PC-3 (cell line): ENCODE results near the gene LGALS7. TPM values are rescaled to one million over a fixed set of nuclear protein-coding genes. Genes with fewer than 3 reads are reported as not detected.
"Not testable (repeated sequence)": the region's sequence is repeated elsewhere in the genome, so short reads cannot be mapped to it uniquely, and the experiment has no call there.

Experiments
- ATAC-seq: fragments of 200-7000 bp; cut with Tn5 transposase; 2 replicates; pipeline ENCODE4 v1.9.1; 2020; ENCODE audit warnings: mild to moderate bottlenecking, moderate library complexity
- BruUV-seq: library from RNA; stranded (reverse); fragments of 400-500 nt; replicated peaks from 2 replicates; lab custom pipeline; 2021; lab: Mats Ljungman, UMichigan
- CTCF ChIA-PET: fragments of 300-600 bp; sonication (Branson Sonifier 250); formaldehyde crosslinking; loops from one replicate; lab custom pipeline; 2022; ENCODE audit warnings: antibody characterized with exemption; lab: Charles Lee
- POLR2A ChIA-PET: fragments of 300-600 bp; sonication (Branson Sonifier 250); formaldehyde crosslinking; loops from one replicate; lab custom pipeline; 2022; ENCODE audit warnings: antibody characterized with exemption; ENCODE audit not compliant: unreplicated experiment; lab: Charles Lee
- DNase-seq: peaks from one replicate; pipeline ENCODE4 v3.0.0-alpha.2; 2015
- H2AFZ ChIP-seq: fragments of 300-600 bp; sonication (generic); 2 replicates; pipeline ENCODE4 v1.6.0; 2016; ENCODE audit warnings: antibody characterized with exemption, low read length
- H3F3A ChIP-seq: fragments of 300-600 bp; sonication (generic); one replicate; pipeline ENCODE4 v1.6.0; 2017; ENCODE audit warnings: antibody characterized with exemption, low read length, control low read depth, mild to moderate bottlenecking; ENCODE audit not compliant: unreplicated experiment
- H3K27ac ChIP-seq: fragments of 300-600 bp; sonication (generic); 2 replicates; pipeline ENCODE4 v1.5.1; 2016; ENCODE audit warnings: mild to moderate bottlenecking, low read length
- H3K27me3 ChIP-seq: fragments of 300-600 bp; sonication (generic); 2 replicates; pipeline ENCODE4 v1.6.1; 2016; ENCODE audit warnings: low read length, mixed read lengths
- H3K36me3 ChIP-seq: fragments of 300-600 bp; sonication (generic); 2 replicates; pipeline ENCODE4 v1.6.1; 2016; ENCODE audit warnings: low read depth, mixed run types, low read length, mixed read lengths
- H3K4me1 ChIP-seq: fragments of 300-600 bp; sonication (generic); 2 replicates; pipeline ENCODE4 v1.5.1; 2016; ENCODE audit warnings: low read length; ENCODE audit not compliant: insufficient read depth
- H3K4me2 ChIP-seq: fragments of 300-600 bp; sonication (generic); 2 replicates; pipeline ENCODE4 v1.6.0; 2016; ENCODE audit warnings: low read length
- H3K4me3 ChIP-seq: fragments of 300-600 bp; sonication (generic); 2 replicates; pipeline ENCODE4 v1.5.1; 2016; ENCODE audit warnings: mild to moderate bottlenecking, low read length, mixed read lengths
- H3K79me2 ChIP-seq: fragments of 300-600 bp; sonication (generic); 2 replicates; pipeline ENCODE4 v1.6.1; 2017; ENCODE audit warnings: low read length, mixed read lengths
- H3K9ac ChIP-seq: fragments of 300-600 bp; sonication (generic); 2 replicates; pipeline ENCODE4 v1.6.0; 2016; ENCODE audit warnings: mild to moderate bottlenecking, low read length
- H3K9me2 ChIP-seq: fragments of 300-600 bp; sonication (generic); replicated peaks from 2 replicates; pipeline ENCODE4 v1.6.1; 2016; ENCODE audit warnings: mixed run types, low read length, mixed read lengths
- H3K9me3 ChIP-seq: fragments of 300-600 bp; sonication (generic); 2 replicates; pipeline ENCODE4 v1.6.1; 2016; ENCODE audit warnings: low read length, mixed read lengths
- H4K20me1 ChIP-seq: fragments of 300-600 bp; sonication (generic); 2 replicates; pipeline ENCODE4 v1.6.1; 2016; ENCODE audit warnings: low read length, mixed read lengths
- CTCF ChIP-seq: fragments of 300-600 bp; sonication (generic); conservative IDR thresholded peaks from 2 replicates; pipeline ENCODE4 v1.5.1; 2017; ENCODE audit warnings: antibody characterized with exemption, low read depth, mild to moderate bottlenecking, low read length
- EZH2 ChIP-seq: fragments of 300-600 bp; sonication (generic); IDR thresholded peaks from one replicate; pipeline ENCODE4 v1.6.1; 2017; ENCODE audit warnings: antibody characterized with exemption, mild to moderate bottlenecking, low read length; ENCODE audit not compliant: unreplicated experiment
- EZH2phosphoT487 ChIP-seq: fragments of 300-600 bp; sonication (generic); IDR thresholded peaks from 2 replicates; pipeline ENCODE4 v1.6.1; 2018; ENCODE audit warnings: mild to moderate bottlenecking, antibody characterized with exemption, low read length, borderline replicate concordance
- intact Hi-C: fragments of 100-400 bp; cut with micrococcal nuclease; formaldehyde crosslinking; loops from 2 replicates; pipeline ENCODE4 v1.9.0; 2023
- total RNA-seq: library from RNA; depleted of rRNA; stranded (reverse); fragments of >200 nt; gene quantifications from 2 replicates; pipeline ENCODE4 v1.2.3, GENCODE V29; 2014

LGALS7 gene
- total RNA-seq, 1 experiment from 2014 or later = not detected

- H3K9ac ChIP-seq = no peak overlapping the region
- intact Hi-C loops = no loop called here
- no peaks in the 10 kb centered on the region for H3K79me2 ChIP-seq
- TF ChIP-seq CTCF (no peak), EZH2 (no peak), EZH2phosphoT487 (no peak)
- H3K36me3 ChIP-seq = no peaks in the 10 kb centered on the region
- DNase-seq (no peak), ATAC-seq (no peak)
- H3K4me2 ChIP-seq = no peak overlapping the region
- no peaks in the 10 kb centered on the region for H3K9me2 ChIP-seq
- H3K4me3 ChIP-seq = no peak overlapping the region
- no TSS peak for BruUV-seq
- CTCF ChIA-PET = no interaction called here
- no peak overlapping the region for H3K27ac ChIP-seq
- H2AFZ ChIP-seq = no peak overlapping the region
- POLR2A ChIA-PET = no interaction called here
- no peaks in the 10 kb centered on the region for H4K20me1 ChIP-seq
- H3F3A ChIP-seq = no peaks in the 10 kb centered on the region
- no peaks in the 10 kb centered on the region for H3K4me1 ChIP-seq
- no peaks in the 10 kb centered on the region for H3K9me3 ChIP-seq
- no peaks in the 10 kb centered on the region for H3K27me3 ChIP-seq
Measured at GRCh38 chr19:38759590-38760003, 13.7 kb downstream of the LGALS7 start.

GRCh38 chr19:38754196-38754595 is 19.1 kb downstream of the LGALS7 start:
- BruUV-seq, H3K4me2 ChIP-seq, H3K27ac ChIP-seq, H3K9ac ChIP-seq, H3K4me1 ChIP-seq, H3K9me2 ChIP-seq, H3F3A ChIP-seq, H3K9me3 ChIP-seq, DNase-seq, CTCF ChIA-PET, H3K27me3 ChIP-seq, H4K20me1 ChIP-seq, H3K36me3 ChIP-seq, H2AFZ ChIP-seq, POLR2A ChIA-PET, H3K4me3 ChIP-seq, ATAC-seq, intact Hi-C loops, H3K79me2 ChIP-seq: not testable (repeated sequence)

- H3K9me3 ChIP-seq, DNase-seq, H3K27me3 ChIP-seq, intact Hi-C loops, H3K9ac ChIP-seq, H3K9me2 ChIP-seq, H3F3A ChIP-seq, H3K36me3 ChIP-seq, H3K4me2 ChIP-seq, CTCF ChIA-PET, ATAC-seq, H3K4me3 ChIP-seq, H4K20me1 ChIP-seq, BruUV-seq, POLR2A ChIA-PET, H2AFZ ChIP-seq, H3K79me2 ChIP-seq, H3K4me1 ChIP-seq, H3K27ac ChIP-seq: not testable (repeated sequence)
Measured at GRCh38 chr19:38753783-38754182, 19.5 kb downstream of the LGALS7 start.

GRCh38 chr19:38745316-38745715 is 28.0 kb downstream of the LGALS7 start:
- Histone ChIP-seq H3K4me1 (no peaks in the 10 kb centered on the region), H3K9me3 (no peaks in the 10 kb centered on the region), H3K9me2 (no peaks in the 10 kb centered on the region), H4K20me1 (no peaks in the 10 kb centered on the region), H3K27me3 (no peaks in the 10 kb centered on the region), H3K79me2 (no peaks in the 10 kb centered on the region), H3K9ac (no peak overlapping the region), H3K27ac (no peak overlapping the region), H3K4me2 (no peak overlapping the region), H3K36me3 (no peaks in the 10 kb centered on the region), H3F3A (no peaks in the 10 kb centered on the region), H3K4me3 (no peak overlapping the region), H2AFZ (no peak overlapping the region)
- DNase-seq = no peak
- ChIA-PET CTCF (no interaction called here), POLR2A (no interaction called here)
- no peak for ATAC-seq
- intact Hi-C loops = no loop called here
- TF ChIP-seq CTCF (no peak), EZH2 (no peak), EZH2phosphoT487 (no peak)
- no TSS peak for BruUV-seq
